GM10248 (cell line): ENCODE results near the gene KMT2C.

ENCODE experiments used
- CTCF ChIA-PET: fragments of 300-600 bp; sonication (Branson Sonifier 250); formaldehyde crosslinking; extraction: SDS; loops from one replicate; lab custom pipeline; 2021; ENCODE audit warnings: antibody characterized with exemption; lab: Yijun Ruan, JAX
- POLR2A ChIA-PET: fragments of 350-650 bp; sonication (Branson Sonifier 250); formaldehyde crosslinking; extraction: SDS; loops from one replicate; lab custom pipeline; 2020; ENCODE audit warnings: antibody characterized with exemption; lab: Yijun Ruan, JAX
- DNase-seq: peaks from one replicate; pipeline ENCODE4 v3.0.0; 2012; ENCODE audit errors: extremely low spot score
- CTCF ChIP-seq: IDR thresholded peaks from 2 replicates; pipeline ENCODE4 v1.5.1; 2012; ENCODE audit warnings: mild to moderate bottlenecking, low read depth; ENCODE audit errors: extremely low read depth, missing control alignments, control extremely low read depth

KMT2C gene

GRCh38 chr7:152121432-152121831, 314.4 kb downstream of the KMT2C start:
- no peak for TF ChIP-seq CTCF
- ChIA-PET CTCF (no interaction called here), POLR2A (no interaction called here)
- DNase-seq = no peak

GRCh38 chr7:152120776-152121175, 315.0 kb downstream of the KMT2C start:
- ChIA-PET CTCF (no interaction called here), POLR2A (no interaction called here)
- TF ChIP-seq CTCF = no peak
- no peak for DNase-seq

- TF ChIP-seq CTCF = no peak
- no peak for DNase-seq
- POLR2A ChIA-PET = no interaction called here
- CTCF ChIA-PET = interaction anchor here (1.6 kb wide), 1 partner anchor 16 kb away, joined by 3 read pairs; no protein-coding TSS in a partner anchor
These were observed 315.6 kb downstream of the KMT2C start for GRCh38 chr7:152120210-152120609.

GRCh38 chr7:152117356-152117755, 318.4 kb downstream of the KMT2C start:
- ChIA-PET CTCF (interaction anchor here (0.8 to 1.5 kb wide), 4 partner anchors 15 to 31 kb away, joined by 3 to 5 read pairs (median 3); no protein-coding TSS in a partner anchor), POLR2A (no interaction called here)
- no peak for TF ChIP-seq CTCF

DNA sequence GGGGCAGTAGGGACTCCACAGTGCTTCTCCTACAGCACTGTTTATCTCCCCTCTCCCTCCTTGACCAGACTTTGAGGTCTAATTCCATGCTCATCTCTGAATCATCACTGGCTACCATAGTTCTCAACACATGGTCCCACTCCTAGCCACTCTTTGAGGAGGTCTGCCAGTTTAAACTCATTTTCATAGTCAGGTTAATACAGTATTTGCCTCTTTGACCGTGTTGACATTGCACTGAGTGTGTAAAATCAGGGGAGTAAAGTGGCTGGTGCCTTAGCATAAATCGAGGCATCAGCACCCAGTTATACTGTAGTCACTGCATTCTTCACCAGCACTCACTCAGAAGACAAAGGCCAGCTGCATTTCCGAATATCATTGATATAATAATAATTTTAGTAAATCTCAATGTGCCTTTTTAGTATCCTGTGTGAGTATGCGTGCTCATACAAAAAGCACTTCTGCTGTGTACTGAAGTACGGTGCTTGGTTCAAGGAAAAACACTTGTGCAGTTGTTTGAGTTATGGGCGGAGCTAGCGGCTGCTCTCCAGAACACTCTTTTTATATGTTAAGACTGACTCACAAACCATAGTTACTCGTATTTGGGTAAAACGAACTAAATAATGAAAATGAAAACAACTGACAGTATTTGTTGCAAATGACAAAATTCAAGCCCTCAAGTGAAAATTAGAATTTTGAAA, 320.6 kb downstream of the KMT2C start:
- TF ChIP-seq CTCF = no peak
- ChIA-PET POLR2A (no interaction called here), CTCF (no interaction called here)

More at GRCh38 chr7:152117356-152117755, 318.4 kb downstream of the KMT2C start:
- no peak for DNase-seq

GRCh38 chr7:152112829-152113228, 323.0 kb downstream of the KMT2C start:
- POLR2A ChIA-PET = no interaction called here
- TF ChIP-seq CTCF = no peak
- CTCF ChIA-PET = interaction anchor here (1.4 kb wide), 1 partner anchor 9 kb away, joined by 5 read pairs; no protein-coding TSS in a partner anchor
- DNase-seq = no peak

More for the DNA sequence above, 320.6 kb downstream of the KMT2C start:
- DNase-seq = no peak
